Muscle of arm (tissue), 12 donors: ENCODE measurements around the gene RHBDL1. TPM values are rescaled to one million over a fixed set of nuclear protein-coding genes. Genes with fewer than 3 reads are reported as not detected.
A peak's percentile ranks its signal among the peaks of the same experiment; 100 is the strongest.
"Not testable (repeated sequence)": the region's sequence is repeated elsewhere in the genome, so short reads cannot be mapped to it uniquely, and the experiment has no call there.

Experiments
- DNase-seq: peaks from one replicate; pipeline ENCODE4 v3.0.0-alpha.2; 2013
- polyA plus RNA-seq, 12 donors: library from polyadenylated mRNA; unstranded; fragments of 120-200 nt; gene quantifications; one replicate each; pipeline ENCODE4 v1.2.1, GENCODE V29; 2013; ENCODE audit not compliant: insufficient read length in 12 of 12

The RHBDL1 gene
- polyA plus RNA-seq, 12 donors = 0.69 to 2.6 (median 1.2) TPM; not detected in 2

DNA sequence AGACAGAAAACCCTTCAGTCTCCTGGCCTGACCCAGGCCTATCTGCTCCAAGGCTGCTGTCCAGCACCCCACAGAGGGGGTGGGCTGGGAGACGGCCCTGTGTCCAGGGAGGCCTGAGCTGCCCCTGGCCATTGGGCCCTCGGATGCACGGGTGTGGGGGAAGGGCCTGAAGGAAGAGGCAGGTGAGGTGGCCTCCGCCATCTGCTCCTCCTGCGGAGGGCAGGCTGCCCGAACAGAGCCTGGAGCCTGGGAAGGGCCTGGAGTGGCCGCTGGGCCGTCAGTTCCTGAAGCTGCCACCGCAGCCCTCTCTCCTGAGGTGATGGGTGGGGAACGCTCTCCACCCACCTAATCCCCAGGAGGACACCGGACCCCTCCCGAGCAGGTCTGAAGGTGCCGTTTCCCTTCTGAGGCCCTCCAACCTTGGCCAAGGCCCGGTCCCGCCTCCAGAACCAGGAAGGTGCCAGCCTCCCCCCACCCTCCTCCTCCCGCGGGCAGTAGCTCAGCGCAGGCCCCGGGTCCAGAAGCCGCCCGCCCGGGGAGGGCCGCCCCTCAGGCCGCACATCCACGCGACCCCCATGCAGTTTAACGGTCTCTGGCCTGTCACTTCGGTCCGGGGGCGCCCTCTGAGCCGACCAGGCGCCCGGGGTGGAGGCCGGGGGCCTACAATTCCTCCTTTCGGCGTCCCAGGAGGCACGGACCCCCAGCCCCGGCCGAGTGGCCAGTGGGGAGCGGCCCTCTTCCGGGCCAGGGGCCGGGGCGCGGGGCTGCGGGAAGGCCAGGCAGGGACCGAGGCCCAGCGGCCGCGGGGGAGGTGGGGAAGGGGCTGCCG is 29.3 kb downstream of the RHBDL1 start:
- no peak for DNase-seq

GRCh38 chr16:705431-706188 is 30.1 kb downstream of the RHBDL1 start, which contains the start of gene FBXL16:
TSS of gene FBXL16 (minus strand) at chr16:705801. CDS start at chr16:697405, 8,396 bp downstream.
- DNase-seq = no peak

DNA sequence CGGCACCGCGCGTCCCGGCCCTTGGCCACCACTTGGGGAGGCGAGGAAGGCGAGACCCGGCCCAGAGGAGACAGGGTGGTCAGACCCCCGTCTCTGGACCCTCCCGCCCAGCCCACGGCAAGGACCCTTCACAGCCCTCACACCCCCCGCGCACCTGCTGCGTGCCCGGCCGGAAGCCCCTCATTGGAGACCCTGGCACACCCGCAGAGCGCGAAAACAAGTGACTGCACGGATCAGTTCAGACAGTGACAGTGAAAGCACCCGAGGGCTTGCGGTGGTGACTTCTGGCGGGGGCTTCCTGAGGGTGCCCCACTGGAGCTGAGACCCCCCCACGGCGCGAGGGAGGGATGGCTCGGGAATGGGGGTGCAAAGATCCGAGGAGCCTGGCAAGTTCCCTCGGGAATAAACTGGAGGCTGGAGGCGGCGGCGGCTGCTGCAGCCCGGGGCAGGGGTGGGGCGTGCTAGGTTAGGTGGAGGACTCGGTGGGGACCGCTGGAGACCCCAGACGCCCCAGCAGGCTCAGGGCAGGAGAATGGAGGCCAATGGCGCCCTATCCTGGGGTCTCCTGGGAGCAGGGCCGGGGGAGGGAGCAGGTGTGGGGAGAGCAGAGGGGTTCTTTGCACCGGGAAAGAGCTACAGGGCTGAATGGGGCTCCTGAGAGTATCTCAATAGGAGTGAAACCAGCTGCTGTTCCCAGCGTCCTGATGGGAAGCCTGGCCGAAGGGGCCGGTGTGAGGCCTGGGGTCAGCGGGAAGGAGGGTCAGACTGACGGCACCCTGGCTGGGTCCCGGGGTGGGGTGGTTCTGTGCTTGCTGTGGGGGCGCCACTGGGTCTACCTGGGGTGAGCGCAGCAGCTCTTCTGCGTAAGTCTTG is 31.0 kb downstream of the RHBDL1 start:
- no peak for DNase-seq

- no peak for DNase-seq
Observed at GRCh38 chr16:707062-707538, 31.6 kb downstream of the RHBDL1 start.

DNA sequence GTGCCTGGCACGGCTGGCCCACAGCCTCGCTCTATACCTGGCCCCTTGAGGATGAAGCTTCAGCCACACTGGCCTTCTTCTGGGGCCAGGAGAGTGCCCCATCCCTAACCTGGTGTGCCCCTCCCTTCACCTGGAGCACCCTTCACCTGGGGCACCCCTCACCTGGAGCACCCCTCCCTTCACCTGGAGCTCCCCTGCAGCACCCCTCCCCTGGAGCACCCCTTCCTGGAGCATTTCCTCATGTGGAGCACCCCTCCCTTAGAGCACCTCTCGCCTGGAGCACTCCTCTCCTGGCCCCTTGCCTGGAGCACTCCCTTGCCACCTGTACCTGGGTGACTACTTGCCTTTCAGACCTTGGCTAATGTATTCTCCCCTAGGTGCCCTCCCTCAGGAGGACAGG is 32.5 kb downstream of the RHBDL1 start:
- DNase-seq = no peak

DNA sequence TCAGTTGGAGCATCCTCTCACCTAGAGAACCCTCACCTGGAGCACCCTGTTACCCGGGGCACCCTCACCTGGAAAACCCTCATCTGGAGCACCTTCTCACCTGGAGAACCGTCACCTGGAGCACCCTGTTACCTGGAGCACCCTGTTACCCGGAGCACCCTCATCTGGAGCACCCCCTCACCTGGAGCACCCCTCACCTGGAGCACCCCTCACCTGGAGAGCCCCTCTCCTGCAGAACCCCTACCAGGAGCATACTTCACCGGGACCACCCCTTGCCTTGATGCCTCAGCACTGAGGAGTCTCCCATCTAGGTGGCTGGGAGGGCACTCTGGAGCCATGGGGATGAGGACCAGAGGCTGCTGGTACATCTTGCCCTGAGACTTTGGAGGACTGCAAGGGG is 33.5 kb downstream of the RHBDL1 start:
- no peak for DNase-seq

GRCh38 chr16:709566-710499 is 34.4 kb downstream of the RHBDL1 start:
- peak; percentile 50 for DNase-seq

GRCh38 chr16:710500-711075 is 35.1 kb downstream of the RHBDL1 start:
- no peak for DNase-seq

DNA sequence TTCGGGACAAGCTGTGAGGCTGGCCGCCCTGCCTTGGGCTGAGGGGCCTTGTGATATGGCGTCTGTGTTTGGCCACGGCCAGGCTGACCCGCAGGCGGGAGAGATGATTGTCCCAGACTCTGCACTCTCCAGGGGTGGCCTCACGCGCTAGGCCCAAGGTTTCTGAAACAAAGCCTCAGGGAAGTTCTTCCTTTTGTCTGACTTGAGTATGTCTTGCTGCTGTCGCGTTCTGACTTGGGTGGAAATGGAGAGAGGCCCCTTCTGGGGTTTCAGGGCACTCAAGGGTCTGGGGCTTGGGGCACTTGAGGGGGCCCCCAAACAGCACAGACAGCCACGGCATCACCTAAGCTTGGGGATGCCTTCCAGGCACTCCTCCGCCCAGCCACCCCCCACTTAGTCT is 35.6 kb downstream of the RHBDL1 start:
- no peak for DNase-seq

GRCh38 chr16:711548-712320 is 36.3 kb downstream of the RHBDL1 start:
- DNase-seq = peak; percentile 77

- not testable (repeated sequence) for DNase-seq
Observed at GRCh38 chr16:712740-713250, 37.3 kb downstream of the RHBDL1 start.

DNA sequence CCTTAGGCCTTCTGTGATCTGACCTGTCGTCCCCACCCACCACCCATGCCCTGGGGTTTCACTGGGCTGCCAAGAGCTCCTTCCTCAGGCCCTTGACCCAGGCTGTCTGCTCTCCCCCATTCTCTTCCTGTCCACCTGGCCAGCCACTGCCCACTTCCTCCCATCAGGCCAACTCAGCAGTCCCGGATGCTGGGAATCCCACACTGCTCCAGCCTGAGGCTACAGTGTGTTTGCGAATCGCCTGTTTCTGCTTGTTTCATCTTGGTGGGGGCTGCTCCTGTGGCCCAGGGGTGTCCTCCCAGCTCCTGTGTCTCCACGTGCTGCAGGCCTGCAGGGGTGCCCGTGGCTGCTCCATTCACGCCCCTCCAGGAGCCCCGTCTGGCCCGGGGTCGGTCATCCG is 38.6 kb downstream of the RHBDL1 start:
- no peak for DNase-seq

DNA sequence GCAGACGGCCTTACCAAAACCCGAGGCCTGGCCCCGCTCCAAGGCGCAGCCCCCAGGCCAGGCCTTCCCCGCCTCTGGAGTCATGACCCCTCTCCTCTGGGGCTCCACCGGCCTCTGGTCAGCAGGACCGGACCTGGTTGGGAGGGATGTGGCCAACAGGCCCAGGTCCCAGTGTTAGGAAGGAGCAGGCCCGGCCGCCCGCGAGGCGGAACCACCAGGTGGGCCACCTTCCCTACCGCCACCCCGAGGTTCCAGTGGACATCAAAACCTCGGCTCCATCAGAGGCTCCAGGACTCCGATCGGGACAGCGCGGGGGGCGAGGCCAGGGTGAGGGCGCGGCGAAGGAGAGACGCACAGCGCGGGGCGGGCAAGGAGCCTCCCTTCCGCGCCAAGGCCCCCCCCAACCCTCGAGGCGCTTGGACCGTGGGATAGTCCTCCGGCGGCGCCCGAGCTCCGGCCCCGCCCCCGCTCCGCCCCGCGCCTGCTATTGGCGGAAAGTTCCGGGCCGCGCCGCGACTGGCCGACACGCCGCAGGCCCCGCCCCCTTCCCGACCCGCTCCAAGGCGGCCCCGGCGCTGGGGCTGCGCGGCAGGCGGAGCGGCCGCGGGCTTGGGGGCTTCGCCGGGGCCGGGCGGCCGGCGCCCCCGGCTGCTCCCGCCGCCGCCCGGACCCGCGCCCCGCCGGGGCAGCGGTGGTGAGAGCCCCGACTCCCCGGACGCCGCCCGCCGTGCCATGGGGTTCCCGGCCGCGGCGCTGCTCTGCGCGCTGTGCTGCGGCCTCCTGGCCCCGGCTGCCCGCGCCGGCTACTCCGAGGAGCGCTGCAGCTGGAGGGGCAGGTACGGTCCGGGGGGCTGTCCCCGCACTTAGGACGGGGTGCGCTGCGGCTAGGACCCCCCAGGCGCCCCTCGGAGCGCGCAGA is 39.3 kb downstream of the RHBDL1 start, which contains the start of gene METRN:
METRN (plus strand) TSS at position 561 of the 919 bp plus-strand sequence; CDS start at position 733, 172 bp downstream.
- DNase-seq = peak; percentile 90

DNA sequence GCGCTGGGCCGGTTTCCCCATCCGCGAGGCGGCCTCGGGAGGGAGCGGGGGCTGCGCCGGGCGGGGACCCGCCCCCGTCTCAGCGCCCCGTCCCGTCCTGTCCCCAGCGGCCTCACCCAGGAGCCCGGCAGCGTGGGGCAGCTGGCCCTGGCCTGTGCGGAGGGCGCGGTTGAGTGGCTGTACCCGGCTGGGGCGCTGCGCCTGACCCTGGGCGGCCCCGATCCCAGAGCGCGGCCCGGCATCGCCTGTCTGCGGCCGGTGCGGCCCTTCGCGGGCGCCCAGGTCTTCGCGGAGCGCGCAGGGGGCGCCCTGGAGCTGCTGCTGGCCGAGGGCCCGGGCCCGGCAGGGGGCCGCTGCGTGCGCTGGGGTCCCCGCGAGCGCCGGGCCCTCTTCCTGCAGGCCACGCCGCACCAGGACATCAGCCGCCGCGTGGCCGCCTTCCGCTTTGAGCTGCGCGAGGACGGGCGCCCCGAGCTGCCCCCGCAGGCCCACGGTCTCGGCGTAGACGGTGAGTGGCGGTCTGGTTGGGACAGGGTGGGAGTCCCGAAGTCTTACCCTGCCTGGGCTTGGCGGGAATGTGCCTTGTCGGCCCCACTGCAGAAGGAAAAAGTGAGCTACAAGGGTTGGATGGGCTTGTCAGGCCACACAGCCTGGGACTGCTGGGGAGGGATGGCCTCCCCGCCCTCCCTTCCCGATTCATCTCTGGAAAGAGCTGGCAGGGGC is 40.2 kb downstream of the RHBDL1 start:
- no peak for DNase-seq

GRCh38 chr16:716200-716568 is 40.7 kb downstream of the RHBDL1 start:
- DNase-seq = no peak

- no peak for DNase-seq
Observed at GRCh38 chr16:716768-717325, 41.4 kb downstream of the RHBDL1 start.
